ENCODE results near the gene LRRC61.
"Not testable (repeated sequence)": the region's sequence is repeated elsewhere in the genome, so short reads cannot be mapped to it uniquely, and the experiment has no call there.

The LRRC61 gene

DNA sequence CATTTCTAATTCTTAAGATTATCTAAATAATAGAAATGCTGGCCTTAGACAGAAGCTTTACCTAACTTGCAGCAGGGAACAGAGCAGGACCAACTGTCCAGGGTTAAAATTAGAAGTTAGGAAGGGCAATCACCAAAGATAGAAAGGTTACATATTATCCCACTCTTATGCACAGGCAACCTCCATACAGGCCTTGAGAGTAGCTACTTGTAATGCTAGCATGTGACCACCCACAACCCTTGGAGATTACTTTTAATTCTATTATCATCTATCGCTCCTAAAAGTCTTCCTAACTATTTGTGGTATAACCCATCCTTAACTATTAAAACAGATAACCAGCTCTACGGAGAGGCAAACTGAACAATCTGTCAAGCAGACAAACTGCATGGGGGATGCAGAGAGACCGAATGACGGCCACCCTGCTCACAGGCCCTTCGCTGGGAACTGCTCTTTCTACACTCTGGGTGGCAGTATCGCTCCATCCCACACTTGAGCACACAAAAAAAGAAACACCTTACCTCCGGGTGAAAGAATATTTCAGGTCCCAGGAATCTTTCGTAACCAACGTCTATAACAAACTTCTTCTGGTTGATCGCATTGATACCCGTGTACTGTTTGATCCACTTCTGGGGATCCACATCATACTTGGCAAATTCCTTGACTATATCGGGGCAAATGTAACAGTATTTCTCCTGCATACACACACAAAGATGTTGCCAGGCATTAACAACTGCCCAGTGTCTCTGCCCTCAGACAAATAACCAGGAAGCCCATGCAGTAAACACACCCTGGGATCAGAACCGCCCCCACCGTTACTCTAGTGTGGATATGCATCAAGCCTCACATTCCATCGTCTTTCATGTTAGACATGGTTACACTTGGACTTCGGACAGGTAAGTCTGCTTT lies 37.1 kb upstream of the LRRC61 start:
- CTCF ChIA-PET: interaction anchor here (0.6 to 2.1 kb wide), 6 partner anchors 68 to 302 kb away, joined by 3 to 6 read pairs (median 3); no protein-coding TSS in a partner anchor
- DNase-seq: peak; percentile 22 to 51 (median 44)
- POLR2A ChIA-PET: not testable (repeated sequence)

DNA sequence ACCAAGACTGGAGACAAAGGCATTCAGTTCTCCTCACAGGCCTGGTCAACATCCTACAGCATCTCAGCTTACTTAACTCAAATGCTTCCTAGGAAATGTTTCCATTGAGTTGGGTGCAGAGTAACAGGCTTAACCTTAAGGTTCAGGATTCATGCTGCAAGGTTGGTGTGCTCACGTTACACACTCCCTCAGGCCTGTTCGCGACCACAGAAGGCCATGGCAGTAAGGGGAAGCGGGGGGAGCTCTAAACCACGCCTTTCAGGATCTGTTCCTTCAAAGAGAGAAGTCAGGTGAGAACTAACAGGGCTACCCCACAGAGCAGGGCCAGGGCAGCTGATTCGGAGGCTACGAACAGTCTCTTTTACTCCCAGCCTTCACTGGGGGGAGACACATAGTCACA lies 35.3 kb upstream of the LRRC61 start:
- H3K27ac ChIP-seq (ENCODE audit: insufficient read depth in 1 of 2, low read depth in 1 of 2, low read length in 2 of 2, poor library complexity in 1 of 2, severe bottlenecking in 2 of 2); H3K36me3 ChIP-seq (ENCODE audit: control insufficient read depth in 4 of 4, insufficient read depth in 4 of 4, low read length in 3 of 4); H3K27me3 ChIP-seq (replicated peaks in 2 of 5; ENCODE audit: control insufficient read depth in 4 of 5, insufficient read depth in 5 of 5, low read length in 4 of 5); H3K9me3 ChIP-seq (ENCODE audit: control extremely low read depth in 1 of 5, control insufficient read depth in 4 of 5, insufficient read depth in 2 of 5, low read depth in 1 of 5, low read length in 4 of 5); H3K4me1 ChIP-seq (ENCODE audit: control extremely low read depth in 1 of 4, control insufficient read depth in 4 of 4, insufficient read depth in 4 of 4, low read length in 3 of 4); POLR2A ChIA-PET; H3K4me3 ChIP-seq (ENCODE audit: control insufficient read depth in 1 of 7, extremely low read depth in 1 of 7, insufficient read depth in 4 of 7, low read depth in 2 of 7, low read length in 6 of 7): not testable (repeated sequence)
- CTCF ChIA-PET: interaction anchor here (0.7 to 2.1 kb wide), 3 partner anchors 100 to 403 kb away, joined by 3 to 6 read pairs (median 3); no protein-coding TSS in a partner anchor
- WGBS (ENCODE audit: insufficient coverage): 57% methylated on average over 5 of the region's 7 CpGs
- DNase-seq: peak in 2 of 3 donors; percentile 11 to 28

More for the DNA sequence above, 37.1 kb upstream of the LRRC61 start:
- H3K27ac ChIP-seq (ENCODE audit: insufficient read depth in 1 of 2, low read depth in 1 of 2, low read length in 2 of 2, poor library complexity in 1 of 2, severe bottlenecking in 2 of 2); H3K4me3 ChIP-seq (ENCODE audit: control insufficient read depth in 1 of 7, extremely low read depth in 1 of 7, insufficient read depth in 4 of 7, low read depth in 2 of 7, low read length in 6 of 7); H3K4me1 ChIP-seq (ENCODE audit: control extremely low read depth in 1 of 4, control insufficient read depth in 4 of 4, insufficient read depth in 4 of 4, low read length in 3 of 4); H3K27me3 ChIP-seq (replicated peaks in 2 of 5; ENCODE audit: control insufficient read depth in 4 of 5, insufficient read depth in 5 of 5, low read length in 4 of 5); H3K36me3 ChIP-seq (ENCODE audit: control insufficient read depth in 4 of 4, insufficient read depth in 4 of 4, low read length in 3 of 4); H3K9me3 ChIP-seq (ENCODE audit: control extremely low read depth in 1 of 5, control insufficient read depth in 4 of 5, insufficient read depth in 2 of 5, low read depth in 1 of 5, low read length in 4 of 5): not testable (repeated sequence)
- WGBS (ENCODE audit: insufficient coverage): 26% methylated on average over 10 of the region's 16 CpGs

DNA sequence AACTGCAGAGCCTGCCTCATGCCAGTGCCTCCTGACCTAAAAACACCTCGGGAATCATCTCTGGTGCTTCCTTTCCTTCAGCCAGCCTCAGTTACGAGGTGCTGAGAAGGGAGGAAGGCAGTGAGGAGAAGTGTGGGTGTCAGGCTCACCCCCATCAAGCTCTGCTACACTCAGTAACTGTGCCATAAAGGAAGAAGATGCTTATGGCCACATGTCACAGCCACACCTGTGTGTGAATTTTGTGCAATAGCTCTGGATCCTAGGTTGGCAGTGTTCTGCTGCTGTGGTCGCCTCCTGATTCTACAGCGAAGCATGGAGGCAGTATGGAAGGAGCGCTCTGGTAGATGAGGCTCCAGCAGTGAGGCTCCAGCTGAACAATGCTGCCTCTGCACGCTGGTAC lies 34.3 kb upstream of the LRRC61 start:
- H3K27ac ChIP-seq (ENCODE audit: insufficient read depth in 1 of 2, low read depth in 1 of 2, low read length in 2 of 2, poor library complexity in 1 of 2, severe bottlenecking in 2 of 2); H3K4me1 ChIP-seq (ENCODE audit: control extremely low read depth in 1 of 4, control insufficient read depth in 4 of 4, insufficient read depth in 4 of 4, low read length in 3 of 4); H3K9me3 ChIP-seq (ENCODE audit: control extremely low read depth in 1 of 5, control insufficient read depth in 4 of 5, insufficient read depth in 2 of 5, low read depth in 1 of 5, low read length in 4 of 5); H3K27me3 ChIP-seq (replicated peaks in 2 of 5; ENCODE audit: control insufficient read depth in 4 of 5, insufficient read depth in 5 of 5, low read length in 4 of 5); CTCF ChIA-PET; DNase-seq; H3K36me3 ChIP-seq (ENCODE audit: control insufficient read depth in 4 of 4, insufficient read depth in 4 of 4, low read length in 3 of 4); H3K4me3 ChIP-seq (ENCODE audit: control insufficient read depth in 1 of 7, extremely low read depth in 1 of 7, insufficient read depth in 4 of 7, low read depth in 2 of 7, low read length in 6 of 7); POLR2A ChIA-PET: not testable (repeated sequence)
- 100% methylated on average over 4 of the region's 6 CpGs for WGBS (ENCODE audit: insufficient coverage)

- H3K9me3 ChIP-seq (ENCODE audit: control extremely low read depth in 1 of 5, control insufficient read depth in 4 of 5, insufficient read depth in 2 of 5, low read depth in 1 of 5, low read length in 4 of 5); H3K36me3 ChIP-seq (ENCODE audit: control insufficient read depth in 4 of 4, insufficient read depth in 4 of 4, low read length in 3 of 4); H3K27ac ChIP-seq (ENCODE audit: insufficient read depth in 1 of 2, low read depth in 1 of 2, low read length in 2 of 2, poor library complexity in 1 of 2, severe bottlenecking in 2 of 2); H3K4me3 ChIP-seq (ENCODE audit: control insufficient read depth in 1 of 7, extremely low read depth in 1 of 7, insufficient read depth in 4 of 7, low read depth in 2 of 7, low read length in 6 of 7); H3K4me1 ChIP-seq (ENCODE audit: control extremely low read depth in 1 of 4, control insufficient read depth in 4 of 4, insufficient read depth in 4 of 4, low read length in 3 of 4); DNase-seq; POLR2A ChIA-PET; H3K27me3 ChIP-seq (replicated peaks in 2 of 5; ENCODE audit: control insufficient read depth in 4 of 5, insufficient read depth in 5 of 5, low read length in 4 of 5): not testable (repeated sequence)
- 95% methylated on average over 4 of the region's 6 CpGs for WGBS (ENCODE audit: insufficient coverage)
- CTCF ChIA-PET: interaction anchor here (0.7 kb wide), 1 partner anchor 27 kb away, joined by 3 read pairs; no protein-coding TSS in a partner anchor
Measured at GRCh38 chr7:150290317-150290716, 32.8 kb upstream of the LRRC61 start.

DNA sequence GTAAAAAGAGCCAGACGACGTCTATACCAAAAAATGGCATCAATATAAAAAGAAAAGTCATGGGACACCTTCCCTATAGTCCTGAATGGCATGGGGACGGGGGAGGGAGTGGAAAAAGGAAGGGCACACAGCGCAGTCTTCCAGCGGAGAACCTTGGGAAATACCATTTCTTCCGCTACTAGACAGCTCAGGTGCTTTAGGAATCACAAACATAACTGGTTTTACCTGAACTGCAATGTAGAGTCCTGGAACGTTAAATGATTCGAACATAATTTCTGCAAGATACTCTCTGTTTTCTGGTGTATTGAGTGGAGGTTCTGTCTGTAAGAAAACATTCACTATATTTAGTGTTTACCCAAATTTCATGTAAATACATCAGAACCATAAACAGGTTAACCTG lies 28.1 kb upstream of the LRRC61 start:
- POLR2A ChIA-PET: not testable (repeated sequence)

GRCh38 chr7:150295614-150296013 lies 27.5 kb upstream of the LRRC61 start:
- H3K27me3 ChIP-seq (replicated peaks in 2 of 5; ENCODE audit: control insufficient read depth in 4 of 5, insufficient read depth in 5 of 5, low read length in 4 of 5); DNase-seq; H3K4me3 ChIP-seq (ENCODE audit: control insufficient read depth in 1 of 7, extremely low read depth in 1 of 7, insufficient read depth in 4 of 7, low read depth in 2 of 7, low read length in 6 of 7); H3K4me1 ChIP-seq (ENCODE audit: control extremely low read depth in 1 of 4, control insufficient read depth in 4 of 4, insufficient read depth in 4 of 4, low read length in 3 of 4); POLR2A ChIA-PET; H3K27ac ChIP-seq (ENCODE audit: insufficient read depth in 1 of 2, low read depth in 1 of 2, low read length in 2 of 2, poor library complexity in 1 of 2, severe bottlenecking in 2 of 2); H3K9me3 ChIP-seq (ENCODE audit: control extremely low read depth in 1 of 5, control insufficient read depth in 4 of 5, insufficient read depth in 2 of 5, low read depth in 1 of 5, low read length in 4 of 5); H3K36me3 ChIP-seq (ENCODE audit: control insufficient read depth in 4 of 4, insufficient read depth in 4 of 4, low read length in 3 of 4); CTCF ChIA-PET: not testable (repeated sequence)
- WGBS (ENCODE audit: insufficient coverage): no CpG with 5 or more reads among the region's 8 CpGs

More for the DNA sequence above, 28.1 kb upstream of the LRRC61 start:
- H3K4me1 ChIP-seq (ENCODE audit: control extremely low read depth in 1 of 4, control insufficient read depth in 4 of 4, insufficient read depth in 4 of 4, low read length in 3 of 4); H3K27me3 ChIP-seq (replicated peaks in 2 of 5; ENCODE audit: control insufficient read depth in 4 of 5, insufficient read depth in 5 of 5, low read length in 4 of 5); H3K9me3 ChIP-seq (ENCODE audit: control extremely low read depth in 1 of 5, control insufficient read depth in 4 of 5, insufficient read depth in 2 of 5, low read depth in 1 of 5, low read length in 4 of 5); H3K36me3 ChIP-seq (ENCODE audit: control insufficient read depth in 4 of 4, insufficient read depth in 4 of 4, low read length in 3 of 4); H3K4me3 ChIP-seq (ENCODE audit: control insufficient read depth in 1 of 7, extremely low read depth in 1 of 7, insufficient read depth in 4 of 7, low read depth in 2 of 7, low read length in 6 of 7); CTCF ChIA-PET; H3K27ac ChIP-seq (ENCODE audit: insufficient read depth in 1 of 2, low read depth in 1 of 2, low read length in 2 of 2, poor library complexity in 1 of 2, severe bottlenecking in 2 of 2); DNase-seq: not testable (repeated sequence)
- WGBS (ENCODE audit: insufficient coverage): 90% methylated on average over 2 of the region's 8 CpGs

DNA sequence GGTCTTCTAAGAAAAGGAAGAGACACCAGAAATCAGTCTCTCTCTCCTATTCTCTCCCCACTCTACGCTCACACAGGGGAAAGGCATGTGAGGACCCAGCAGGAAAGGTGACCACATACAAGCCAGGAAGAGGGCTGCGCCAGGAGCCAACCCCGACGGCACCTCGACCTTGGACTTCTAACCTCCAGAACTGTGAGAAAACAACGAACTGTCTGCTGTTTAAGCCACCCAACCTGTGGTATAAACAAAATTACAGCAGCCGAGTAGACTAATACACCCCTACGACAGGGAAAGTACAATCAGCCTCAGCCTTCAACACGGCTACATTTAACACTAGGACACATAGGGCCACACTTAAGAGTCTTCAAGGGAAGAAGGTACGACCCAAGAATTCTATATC lies 26.4 kb upstream of the LRRC61 start:
- H3K27me3 ChIP-seq (replicated peaks in 2 of 5; ENCODE audit: control insufficient read depth in 4 of 5, insufficient read depth in 5 of 5, low read length in 4 of 5); H3K4me1 ChIP-seq (ENCODE audit: control extremely low read depth in 1 of 4, control insufficient read depth in 4 of 4, insufficient read depth in 4 of 4, low read length in 3 of 4); H3K9me3 ChIP-seq (ENCODE audit: control extremely low read depth in 1 of 5, control insufficient read depth in 4 of 5, insufficient read depth in 2 of 5, low read depth in 1 of 5, low read length in 4 of 5); H3K36me3 ChIP-seq (ENCODE audit: control insufficient read depth in 4 of 4, insufficient read depth in 4 of 4, low read length in 3 of 4); DNase-seq; CTCF ChIA-PET; POLR2A ChIA-PET; H3K27ac ChIP-seq (ENCODE audit: insufficient read depth in 1 of 2, low read depth in 1 of 2, low read length in 2 of 2, poor library complexity in 1 of 2, severe bottlenecking in 2 of 2); H3K4me3 ChIP-seq (ENCODE audit: control insufficient read depth in 1 of 7, extremely low read depth in 1 of 7, insufficient read depth in 4 of 7, low read depth in 2 of 7, low read length in 6 of 7): not testable (repeated sequence)
- 100% methylated on average over 2 of the region's 10 CpGs for WGBS (ENCODE audit: insufficient coverage)
